Natural killer cell treated with Interleukin-12 subunit alpha and Interleukin-12 subunit beta and Interleukin-15 and Interleukin-18, amount 100 ng/mL, for 72 hours (primary cell): ENCODE results near the gene NOTCH4. TPM values are rescaled to one million over a fixed set of nuclear protein-coding genes. Genes with fewer than 3 reads are reported as not detected.

Source experiments
- ATAC-seq, 2 donors: fragments of 150-1000 bp; cut with Tn5 transposase in 1 of 2; sonication (Bioruptor Pico), chemical (Tn5 transposase) in 1 of 2; 2 replicates each; pipeline ENCODE4 v1.10.0; 2021
- DNase-seq: peaks from one replicate; pipeline ENCODE4 v3.0.0; 2022; ENCODE audit warnings: low spot score
- H3K27ac Mint-ChIP-seq, 2 donors: 1 replicate in 1 of 2; 2 replicates in 1 of 2; pipeline ENCODE4 v1.8.0; 2022; ENCODE audit warnings: mixed read lengths in 2 of 2, mild to moderate bottlenecking in 1 of 2, moderate library complexity in 1 of 2
- H3K27me3 Mint-ChIP-seq, 2 donors: 1 replicate in 1 of 2; 2 replicates in 1 of 2; pipeline ENCODE4 v1.8.0; 2022; ENCODE audit warnings: mixed read lengths in 2 of 2
- H3K36me3 Mint-ChIP-seq: one replicate; pipeline ENCODE4 v1.8.0; 2022; ENCODE audit warnings: mixed read lengths
- H3K4me1 Mint-ChIP-seq, 2 donors: 1 replicate in 1 of 2; 2 replicates in 1 of 2; pipeline ENCODE4 v1.8.0; 2022; ENCODE audit warnings: low read depth in 2 of 2, mixed read lengths in 2 of 2, mild to moderate bottlenecking in 1 of 2
- H3K4me3 Mint-ChIP-seq: one replicate; pipeline ENCODE4 v1.8.0; 2022; ENCODE audit warnings: mixed read lengths
- H3K9me3 Mint-ChIP-seq: 2 replicates; pipeline ENCODE4 v1.8.0; 2022; ENCODE audit warnings: mixed read lengths
- total RNA-seq, 2 donors: library from RNA; stranded (reverse); gene quantifications; one replicate each; pipeline ENCODE4 v1.2.3, GENCODE V29; 2022

The NOTCH4 gene
- total RNA-seq, 2 donors from 2014 or later: 1.4 TPM

- Mint-ChIP-seq H3K9me3 (no peaks in the 10 kb centered on the region), H3K36me3 (no peaks in the 10 kb centered on the region), H3K4me3 (peak overlapping the region; percentile 50), H3K4me1 (peaks cover 45 to 62% of the 10 kb centered on the region in 2 donors), H3K27me3 (peaks cover 35 to 43% of the 10 kb centered on the region in 2 donors), H3K27ac (peak overlapping the region in 1 of 2 donors; percentile 2)
- ATAC-seq (no peak), DNase-seq (no peak)
Measured at GRCh38 chr6:32149932-32150870, 73.7 kb downstream of the NOTCH4 start.

GRCh38 chr6:32149092-32149755 lies 74.6 kb downstream of the NOTCH4 start:
- H3K27me3 Mint-ChIP-seq: peaks cover 35 to 43% of the 10 kb centered on the region in 2 donors
- H3K9me3 Mint-ChIP-seq: no peaks in the 10 kb centered on the region
- ATAC-seq (peak; percentile 22 to 40), DNase-seq (no peak)
- peak overlapping the region; percentile 85 for H3K4me3 Mint-ChIP-seq
- peak overlapping the region; percentile 51 to 80 for H3K27ac Mint-ChIP-seq
- no peaks in the 10 kb centered on the region for H3K36me3 Mint-ChIP-seq
- H3K4me1 Mint-ChIP-seq: peaks cover 36 to 52% of the 10 kb centered on the region in 2 donors

- Mint-ChIP-seq H3K27me3 (peaks cover 35 to 43% of the 10 kb centered on the region in 2 donors), H3K4me3 (peak overlapping the region; percentile 85), H3K36me3 (no peaks in the 10 kb centered on the region), H3K27ac (peak overlapping the region; percentile 51 to 80), H3K9me3 (no peaks in the 10 kb centered on the region), H3K4me1 (peaks cover 32 to 46% of the 10 kb centered on the region in 2 donors)
- DNase-seq: peak; percentile 82
- peak; percentile 90 to 95 for ATAC-seq
Measured at GRCh38 chr6:32148289-32149091, 75.4 kb downstream of the NOTCH4 start.

- peak overlapping the region in 1 of 2 donors; percentile 51 for H3K27ac Mint-ChIP-seq
- DNase-seq: no peak
- H3K36me3 Mint-ChIP-seq: no peaks in the 10 kb centered on the region
- H3K27me3 Mint-ChIP-seq: peaks cover 35 to 43% of the 10 kb centered on the region in 2 donors
- H3K4me3 Mint-ChIP-seq: peak overlapping the region; percentile 85
- peaks cover 32 to 40% of the 10 kb centered on the region in 2 donors for H3K4me1 Mint-ChIP-seq
- no peak for ATAC-seq
- no peaks in the 10 kb centered on the region for H3K9me3 Mint-ChIP-seq
Measured at GRCh38 chr6:32147401-32148132, 76.3 kb downstream of the NOTCH4 start.

GRCh38 chr6:32146687-32147086 lies 77.2 kb downstream of the NOTCH4 start:
- H3K36me3 Mint-ChIP-seq: no peaks in the 10 kb centered on the region
- H3K27ac Mint-ChIP-seq: no peak overlapping the region
- H3K4me3 Mint-ChIP-seq: no peak overlapping the region
- H3K27me3 Mint-ChIP-seq: peaks cover 40 to 51% of the 10 kb centered on the region in 2 donors
- no peaks in the 10 kb centered on the region for H3K9me3 Mint-ChIP-seq
- peaks cover 32 to 36% of the 10 kb centered on the region in 2 donors for H3K4me1 Mint-ChIP-seq
- ATAC-seq (no peak), DNase-seq (no peak)

GRCh38 chr6:32146287-32146686 lies 77.6 kb downstream of the NOTCH4 start:
- Mint-ChIP-seq H3K27me3 (peaks cover 38 to 50% of the 10 kb centered on the region in 2 donors), H3K4me1 (peaks cover 31 to 34% of the 10 kb centered on the region in 2 donors), H3K9me3 (no peaks in the 10 kb centered on the region), H3K36me3 (no peaks in the 10 kb centered on the region), H3K27ac (no peak overlapping the region), H3K4me3 (no peak overlapping the region)
- no peak for DNase-seq
- ATAC-seq: no peak

Other genes starting within 250 kb of the NOTCH4 start
- gene C4A, start 242.0 kb downstream of the NOTCH4 start, total RNA-seq: 10 to 100 TPM in 1 of 2 donors, 1 to 10 TPM in 1; 4.4 to 13.3 TPM
- 1 to 10 TPM; 3.4 to 5.0 TPM for gene C4B, start 209.3 kb downstream of the NOTCH4 start, total RNA-seq
- 1 to 10 TPM in 1 of 2 donors, not detected in 1; 1.3 TPM for gene CYP21A2, start 185.7 kb downstream of the NOTCH4 start, total RNA-seq
- 1 to 10 TPM; 3.8 to 6.7 TPM for gene TNXB, start 114.7 kb downstream of the NOTCH4 start, total RNA-seq
- 100 to 1,000 TPM; 125 to 132 TPM for gene ATF6B, start 95.8 kb downstream of the NOTCH4 start, total RNA-seq
- gene FKBPL, start 93.8 kb downstream of the NOTCH4 start, total RNA-seq: 1 to 10 TPM; 5.5 to 6.0 TPM
- under 1 TPM; 0.17 to 0.33 TPM for gene PRRT1, start 72.1 kb downstream of the NOTCH4 start, total RNA-seq
- 10 to 100 TPM; 10.8 to 32.3 TPM for gene PPT2, start 69.9 kb downstream of the NOTCH4 start, total RNA-seq
- 10 to 100 TPM in 1 of 2 donors, 1 to 10 TPM in 1; 8.3 to 15.0 TPM for gene EGFL8, start 59.5 kb downstream of the NOTCH4 start, total RNA-seq
- gene AGPAT1, start 48.0 kb downstream of the NOTCH4 start, total RNA-seq: 10 to 100 TPM; 39.2 to 43.0 TPM
- gene RNF5, start 45.7 kb downstream of the NOTCH4 start, total RNA-seq: 10 to 100 TPM; 41.0 to 53.3 TPM
- 10 to 100 TPM; 15.0 to 29.7 TPM for gene AGER, start 39.8 kb downstream of the NOTCH4 start, total RNA-seq
- gene PBX2, start 33.9 kb downstream of the NOTCH4 start, total RNA-seq: 10 to 100 TPM; 64.1 to 89.4 TPM
- gene GPSM3, start 31.4 kb downstream of the NOTCH4 start, total RNA-seq: 100 to 1,000 TPM; 131 to 143 TPM
- not detected for gene TSBP1, start 147.8 kb upstream of the NOTCH4 start, total RNA-seq
- gene BTNL2, start 183.1 kb upstream of the NOTCH4 start, total RNA-seq: not detected
- gene HLA-DRA, start 215.8 kb upstream of the NOTCH4 start, total RNA-seq: 100 to 1,000 TPM in 1 of 2 donors, 10 to 100 TPM in 1; 28.4 to 184 TPM